Activated CD4-positive, alpha-beta T cell treated with anti-CD3 and anti-CD28 coated beads for 36 hours (primary cell): ENCODE data around the gene OR4D1. TPM values are rescaled to one million over a fixed set of nuclear protein-coding genes. Genes with fewer than 3 reads are reported as not detected.

Experiments
- ATAC-seq: fragments of 200-7000 bp; cut with Tn5 transposase; one replicate; pipeline ENCODE4 v1.10.0; 2021; ENCODE audit warnings: mild to moderate bottlenecking, moderate library complexity
- CTCF ChIA-PET: fragments of 350-600 bp; sonication (Branson Sonifier 250); formaldehyde crosslinking; loops from one replicate; lab custom pipeline; 2021; ENCODE audit warnings: antibody characterized with exemption; lab: Charles Lee
- POLR2A ChIA-PET: fragments of 350-600 bp; sonication (Branson Sonifier 250); formaldehyde crosslinking; loops from one replicate; lab custom pipeline; 2021; ENCODE audit warnings: antibody characterized with exemption, inconsistent platforms; lab: Charles Lee
- DNase-seq: peaks from one replicate; pipeline ENCODE4 v3.0.0-alpha.2; 2020
- H3K27ac Mint-ChIP-seq: one replicate; pipeline ENCODE4 v1.8.0; 2021; ENCODE audit warnings: mixed read lengths
- H3K27me3 Mint-ChIP-seq: one replicate; pipeline ENCODE4 v1.8.0; 2021; ENCODE audit warnings: mixed read lengths
- H3K36me3 Mint-ChIP-seq: one replicate; pipeline ENCODE4 v1.8.0; 2021; ENCODE audit warnings: low read depth, mixed read lengths
- H3K4me1 Mint-ChIP-seq: one replicate; pipeline ENCODE4 v1.8.0; 2021; ENCODE audit warnings: mixed read lengths
- H3K4me3 Mint-ChIP-seq: one replicate; pipeline ENCODE4 v1.8.0; 2021; ENCODE audit warnings: mild to moderate bottlenecking, moderate library complexity, mixed read lengths
- H3K9me3 Mint-ChIP-seq: one replicate; pipeline ENCODE4 v1.8.0; 2021; ENCODE audit warnings: low read depth, mixed read lengths
- intact Hi-C, 2 experiments: fragments of 100-400 bp; cut with DNase I in 1 of 2; cut with micrococcal nuclease in 1 of 2; formaldehyde crosslinking; loops; one replicate each; pipeline versions ENCODE4 v1.14.2 to v1.15.1; 2022 to 2024; cut with DNase I, micrococcal nuclease
- total RNA-seq, 2 experiments: library from RNA; stranded (reverse); gene quantifications; one replicate each; pipeline ENCODE4 v1.2.3, GENCODE V29; 2021

OR4D1 gene
- total RNA-seq, 2 experiments from 2014 or later, result 0.16 to 0.27 TPM

DNA sequence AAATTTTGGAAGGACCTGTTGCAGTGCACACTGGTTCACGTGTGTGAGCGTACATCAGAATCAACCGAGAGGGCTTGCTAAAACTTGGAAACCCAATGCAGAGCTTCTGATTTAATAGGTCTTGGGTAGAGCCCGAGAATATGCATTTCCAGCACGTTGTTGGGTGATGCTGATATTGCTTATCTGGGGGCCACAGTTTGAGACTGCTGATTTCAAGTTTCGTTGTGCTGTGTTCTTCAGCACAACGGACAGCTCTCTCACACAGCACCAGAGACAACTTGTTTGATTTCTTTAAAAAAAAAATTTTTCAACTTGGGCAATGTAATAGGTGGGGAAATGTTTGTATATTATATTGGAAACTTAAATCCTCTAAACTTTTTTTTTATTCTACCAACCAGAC is 28.0 kb downstream of the OR4D1 start:
- DNase-seq, result no peak
- no peaks in the 10 kb centered on the region for H3K27me3 Mint-ChIP-seq
- H3K36me3 Mint-ChIP-seq, result no peaks in the 10 kb centered on the region

DNA sequence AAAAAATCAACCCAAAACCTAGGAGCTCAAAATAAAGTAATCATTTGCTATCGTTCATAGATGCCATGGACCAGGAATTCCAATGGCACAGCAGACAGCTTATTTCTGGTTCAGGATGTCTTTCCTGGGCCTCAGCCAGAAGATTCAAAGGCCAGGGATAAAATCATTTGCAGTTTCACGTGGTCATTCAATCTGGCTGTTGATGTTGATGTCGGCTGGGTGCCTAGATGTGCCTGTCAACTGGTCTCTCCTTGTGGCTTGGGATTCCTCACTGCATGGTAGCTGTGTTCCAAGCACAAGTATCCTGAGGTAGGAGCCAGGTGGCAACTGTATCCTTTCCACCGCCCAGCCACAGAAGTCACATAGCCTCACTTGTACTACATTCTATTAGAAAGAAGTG is 33.6 kb downstream of the OR4D1 start:
- POLR2A ChIA-PET, result no interaction called here
- no peak overlapping the region for H3K4me3 Mint-ChIP-seq
- H3K4me1 Mint-ChIP-seq, result no peaks in the 10 kb centered on the region
- no peak for ATAC-seq
- CTCF ChIA-PET, result interaction anchor here (0.6 to 1.0 kb wide), 2 partner anchors 19 to 179 kb away, joined by 3 to 4 read pairs; no protein-coding TSS in a partner anchor
- no peaks in the 10 kb centered on the region for H3K9me3 Mint-ChIP-seq
- DNase-seq, result no peak
- intact Hi-C loops, result no loop called here
- H3K27ac Mint-ChIP-seq, result no peak overlapping the region
- no peaks in the 10 kb centered on the region for H3K36me3 Mint-ChIP-seq
- H3K27me3 Mint-ChIP-seq, result no peaks in the 10 kb centered on the region

More for the DNA sequence above, 28.0 kb downstream of the OR4D1 start:
- POLR2A ChIA-PET, result no interaction called here
- Mint-ChIP-seq H3K4me3 (no peak overlapping the region), H3K9me3 (no peaks in the 10 kb centered on the region), H3K4me1 (peaks cover 14% of the 10 kb centered on the region), H3K27ac (no peak overlapping the region)
- ATAC-seq, result no peak
- intact Hi-C loops, result no loop called here
- CTCF ChIA-PET, result interaction anchor here (0.6 kb wide), 1 partner anchor 53 kb away, joined by 4 read pairs; no protein-coding TSS in a partner anchor

DNA sequence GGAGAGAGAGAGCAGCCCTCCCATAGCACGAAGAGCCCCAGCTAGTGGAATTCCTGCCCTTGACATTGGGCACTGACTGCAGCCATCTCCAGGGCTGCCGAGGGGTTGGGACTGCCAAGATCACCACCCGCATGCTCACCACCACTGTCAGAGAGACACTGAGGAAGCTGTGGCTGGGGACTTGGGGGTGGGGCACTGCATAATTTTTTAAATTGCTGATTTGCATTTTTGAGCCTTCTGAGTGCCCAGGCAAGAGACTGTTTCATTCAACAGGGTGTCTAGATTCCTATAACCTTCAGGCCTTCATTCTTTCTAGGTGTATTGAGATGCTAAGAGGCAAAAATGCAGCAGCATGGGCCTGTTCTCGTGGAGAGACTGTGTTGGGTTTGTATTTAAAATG is 35.3 kb downstream of the OR4D1 start:
- Mint-ChIP-seq H3K27me3 (peaks cover 2% of the 10 kb centered on the region), H3K27ac (no peak overlapping the region), H3K4me1 (no peaks in the 10 kb centered on the region), H3K36me3 (no peaks in the 10 kb centered on the region), H3K4me3 (no peak overlapping the region), H3K9me3 (no peaks in the 10 kb centered on the region)
- no peak for ATAC-seq
- ChIA-PET POLR2A (no interaction called here), CTCF (no interaction called here)
- intact Hi-C loops, result no loop called here
- DNase-seq, result no peak

DNA sequence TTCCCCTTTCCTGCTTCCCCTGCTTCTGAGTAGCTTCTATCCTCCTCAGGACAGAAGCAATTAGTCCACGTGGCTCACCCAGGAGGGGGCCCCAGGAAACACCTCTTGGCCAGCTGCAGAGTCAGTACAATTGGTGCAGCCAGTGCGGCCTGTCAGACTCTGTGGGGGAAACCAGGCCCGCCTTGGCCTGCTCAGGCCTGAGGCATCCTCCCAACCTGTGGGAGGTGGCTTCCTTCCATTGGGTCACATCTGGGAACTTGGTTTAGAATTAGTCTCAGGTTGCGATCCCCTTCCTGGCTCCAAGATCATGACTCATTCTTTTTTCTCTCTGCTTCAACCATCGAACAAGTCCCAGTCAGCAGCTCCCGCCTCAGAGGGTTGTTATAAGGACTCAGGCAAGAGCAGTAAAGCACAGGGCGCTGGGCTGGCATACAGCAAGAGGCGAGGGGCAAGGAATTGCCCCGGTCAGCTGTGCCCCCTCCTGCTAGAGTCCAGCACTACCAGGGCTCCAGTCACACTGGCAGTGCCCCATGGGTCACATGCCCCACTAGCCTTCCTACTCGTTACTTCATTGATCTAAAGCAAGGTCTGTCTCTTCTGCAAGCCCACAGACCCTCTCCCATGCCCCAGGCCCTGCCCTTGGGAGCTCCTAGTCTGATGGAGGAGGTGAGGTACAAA is 36.3 kb downstream of the OR4D1 start:
- Mint-ChIP-seq H3K9me3 (no peaks in the 10 kb centered on the region), H3K36me3 (no peaks in the 10 kb centered on the region), H3K4me3 (no peak overlapping the region), H3K27me3 (peaks cover 2% of the 10 kb centered on the region), H3K27ac (no peak overlapping the region), H3K4me1 (no peaks in the 10 kb centered on the region)
- CTCF ChIA-PET, result interaction anchor here (1.1 kb wide), 1 partner anchor 15 kb away, joined by 3 read pairs; no protein-coding TSS in a partner anchor
- ATAC-seq (no peak), DNase-seq (no peak)
- POLR2A ChIA-PET, result no interaction called here
- intact Hi-C loops, result no loop called here

DNA sequence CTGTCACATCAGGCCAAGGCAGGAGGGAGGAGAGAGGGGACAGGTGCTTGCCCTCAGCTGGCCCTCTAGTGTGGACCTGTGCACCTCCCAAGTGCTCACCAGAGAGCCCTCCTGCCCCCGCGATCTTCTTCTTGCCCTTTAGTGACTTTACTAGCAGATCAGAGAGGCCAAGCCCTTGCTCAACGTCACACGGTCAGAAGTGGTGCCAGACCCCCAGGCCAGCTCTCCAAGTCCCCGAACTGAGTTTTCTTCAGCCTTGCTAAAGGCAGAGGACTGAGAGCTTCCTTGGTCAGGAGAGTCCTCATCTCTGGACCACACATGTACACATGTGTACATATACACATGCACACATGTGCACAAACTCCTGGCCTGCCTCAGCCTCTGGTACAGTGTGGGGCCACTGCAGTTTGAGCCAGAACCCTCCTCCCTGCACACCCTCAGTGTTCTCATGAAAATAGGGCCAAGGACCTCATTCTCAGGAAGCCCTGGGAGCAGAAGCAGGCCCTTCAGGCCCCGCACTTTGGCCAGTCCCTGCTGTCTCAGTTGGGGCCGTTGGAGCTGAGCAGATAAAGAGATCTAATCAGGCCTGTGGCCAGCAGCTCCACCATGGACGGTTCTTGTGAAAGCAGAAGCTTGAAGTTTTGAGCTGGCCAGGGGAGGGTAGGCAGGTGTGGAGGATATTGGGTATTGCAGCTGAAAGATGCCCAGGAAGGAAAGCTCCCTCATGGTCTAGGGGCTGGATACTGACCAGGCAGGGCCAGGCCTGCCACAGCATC is 37.0 kb downstream of the OR4D1 start:
- H3K27me3 Mint-ChIP-seq, result peaks cover 2% of the 10 kb centered on the region
- POLR2A ChIA-PET, result no interaction called here
- CTCF ChIA-PET, result interaction anchor here (1.1 to 1.2 kb wide), 4 partner anchors 13 to 53 kb away, joined by 3 to 4 read pairs (median 4); partner anchors contain the start of gene LPO
- H3K27ac Mint-ChIP-seq, result no peak overlapping the region
- no peak overlapping the region for H3K4me3 Mint-ChIP-seq
- H3K4me1 Mint-ChIP-seq, result no peaks in the 10 kb centered on the region
- no peaks in the 10 kb centered on the region for H3K9me3 Mint-ChIP-seq
- intact Hi-C loops, result no loop called here
- DNase-seq, result no peak
- ATAC-seq, result no peak
- H3K36me3 Mint-ChIP-seq, result no peaks in the 10 kb centered on the region

DNA sequence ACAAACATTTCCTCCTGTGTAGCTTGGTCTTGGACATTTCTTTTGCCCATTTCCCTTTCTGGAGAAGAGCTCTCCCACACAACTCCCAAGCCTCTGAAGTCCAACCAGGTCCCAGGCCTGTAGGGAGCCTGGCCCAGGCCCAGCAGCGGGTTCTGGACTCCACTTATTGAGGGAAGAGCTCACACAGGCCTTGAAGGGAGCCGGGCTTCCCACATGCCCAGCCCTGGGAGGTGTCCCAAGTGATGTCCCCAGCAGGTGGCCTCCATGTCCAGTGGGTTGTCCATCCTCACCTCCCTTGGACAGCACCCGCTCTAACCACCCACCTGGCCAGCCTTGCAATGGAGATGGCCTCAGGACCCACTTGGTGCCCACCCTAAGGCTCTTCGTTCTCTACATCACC is 38.4 kb downstream of the OR4D1 start:
- Mint-ChIP-seq H3K9me3 (no peaks in the 10 kb centered on the region), H3K4me3 (no peak overlapping the region), H3K27me3 (peaks cover 2% of the 10 kb centered on the region), H3K4me1 (no peaks in the 10 kb centered on the region), H3K36me3 (no peaks in the 10 kb centered on the region), H3K27ac (no peak overlapping the region)
- intact Hi-C loops, result no loop called here
- DNase-seq (no peak), ATAC-seq (no peak)
- CTCF ChIA-PET, result interaction anchor here (0.6 to 1.4 kb wide), 4 partner anchors 14 to 504 kb away, joined by 3 to 5 read pairs (median 4); no protein-coding TSS in a partner anchor
- POLR2A ChIA-PET, result no interaction called here

DNA sequence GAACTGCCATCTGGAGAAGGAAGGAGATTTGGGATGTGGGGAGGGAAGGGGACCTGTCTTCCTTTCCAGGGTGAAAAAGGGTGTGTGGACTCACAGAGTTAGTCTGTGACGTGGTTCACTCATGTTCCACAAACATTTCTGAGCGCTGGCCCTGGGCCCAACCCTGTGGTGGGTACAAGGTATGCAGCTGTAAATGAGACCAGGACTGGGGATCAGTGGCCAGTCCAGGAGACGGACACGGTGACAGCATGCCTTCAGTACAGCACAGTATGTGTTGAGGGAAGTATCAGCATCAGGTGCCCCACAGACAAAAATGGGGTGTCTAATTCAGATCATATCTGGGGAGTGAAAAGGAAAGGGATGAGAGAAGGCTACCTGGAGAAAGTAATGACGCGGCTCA is 38.9 kb downstream of the OR4D1 start:
- Mint-ChIP-seq H3K9me3 (no peaks in the 10 kb centered on the region), H3K27ac (no peak overlapping the region), H3K36me3 (no peaks in the 10 kb centered on the region), H3K27me3 (peaks cover 2% of the 10 kb centered on the region), H3K4me1 (no peaks in the 10 kb centered on the region), H3K4me3 (no peak overlapping the region)
- ATAC-seq (no peak), DNase-seq (no peak)
- POLR2A ChIA-PET, result no interaction called here
- intact Hi-C loops, result no loop called here
- CTCF ChIA-PET, result interaction anchor here (1.4 kb wide), 2 partner anchors 13 to 15 kb away, joined by 3 to 5 read pairs; no protein-coding TSS in a partner anchor

DNA sequence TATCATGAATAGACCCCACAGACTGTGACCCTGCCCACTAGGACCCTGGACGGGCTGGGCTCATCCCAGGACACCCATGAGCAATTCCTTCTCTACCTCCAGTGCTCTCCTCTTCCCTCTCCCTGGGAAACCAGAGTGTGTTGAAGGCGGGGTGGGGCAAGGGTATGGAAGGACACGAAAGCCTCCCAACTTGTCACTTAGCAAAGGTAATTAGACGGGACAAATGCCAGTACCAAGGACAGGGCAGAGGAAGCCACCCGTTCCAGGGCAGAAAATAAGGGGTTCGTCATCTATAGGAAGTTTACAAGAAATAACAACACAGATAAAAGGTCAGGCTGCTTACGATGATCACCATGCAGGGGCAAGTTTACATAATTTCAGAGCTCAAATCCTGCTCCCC is 39.5 kb downstream of the OR4D1 start:
- no peak overlapping the region for H3K4me3 Mint-ChIP-seq
- no peaks in the 10 kb centered on the region for H3K4me1 Mint-ChIP-seq
- intact Hi-C loops, result no loop called here
- H3K27ac Mint-ChIP-seq, result no peak overlapping the region
- ChIA-PET POLR2A (no interaction called here), CTCF (interaction anchor here (1.4 kb wide), 1 partner anchor 15 kb away, joined by 3 read pairs; no protein-coding TSS in a partner anchor)
- H3K27me3 Mint-ChIP-seq, result peaks cover 2% of the 10 kb centered on the region
- ATAC-seq, result no peak
- H3K9me3 Mint-ChIP-seq, result no peaks in the 10 kb centered on the region
- H3K36me3 Mint-ChIP-seq, result no peaks in the 10 kb centered on the region
- DNase-seq, result no peak

DNA sequence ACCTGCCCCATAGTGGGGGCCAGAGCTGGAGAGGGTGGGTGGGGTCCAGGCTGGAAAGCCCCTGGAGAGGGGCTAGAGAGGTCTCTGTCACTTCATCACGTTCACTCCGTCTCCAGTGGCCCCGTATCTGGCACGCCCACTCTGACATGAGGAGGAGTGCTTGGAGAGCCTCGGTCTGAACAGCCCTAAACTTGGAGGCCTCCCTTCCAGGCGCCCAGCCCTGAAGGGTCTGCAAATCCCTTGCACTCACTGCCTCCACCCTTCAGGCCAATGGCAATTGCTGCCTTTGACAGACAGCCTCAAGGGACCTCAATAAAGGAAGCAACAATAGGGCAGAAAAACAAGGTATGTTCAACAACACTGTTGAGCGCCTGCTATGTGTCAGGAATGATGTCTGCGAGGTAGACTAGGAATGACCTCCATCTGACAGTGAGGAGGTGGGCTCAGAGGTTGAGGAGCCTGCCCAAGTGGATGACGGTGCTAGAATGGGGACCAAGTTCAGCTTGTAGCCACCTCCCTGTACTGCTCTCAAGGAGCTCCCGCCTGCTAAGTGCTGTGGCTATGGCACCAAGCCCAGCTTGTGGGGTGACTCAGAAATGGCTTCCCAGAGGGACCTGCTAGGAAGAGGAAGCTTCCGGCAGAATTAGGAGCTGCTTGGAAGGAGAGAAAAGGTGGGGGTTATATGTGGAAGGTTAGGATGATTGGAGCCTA is 41.4 kb downstream of the OR4D1 start:
- ATAC-seq (no peak), DNase-seq (no peak)
- Mint-ChIP-seq H3K36me3 (no peaks in the 10 kb centered on the region), H3K4me3 (no peak overlapping the region), H3K27ac (no peak overlapping the region), H3K4me1 (no peaks in the 10 kb centered on the region), H3K9me3 (no peaks in the 10 kb centered on the region), H3K27me3 (peaks cover 4% of the 10 kb centered on the region)
- ChIA-PET POLR2A (no interaction called here), CTCF (no interaction called here)
- intact Hi-C loops, result no loop called here

DNA sequence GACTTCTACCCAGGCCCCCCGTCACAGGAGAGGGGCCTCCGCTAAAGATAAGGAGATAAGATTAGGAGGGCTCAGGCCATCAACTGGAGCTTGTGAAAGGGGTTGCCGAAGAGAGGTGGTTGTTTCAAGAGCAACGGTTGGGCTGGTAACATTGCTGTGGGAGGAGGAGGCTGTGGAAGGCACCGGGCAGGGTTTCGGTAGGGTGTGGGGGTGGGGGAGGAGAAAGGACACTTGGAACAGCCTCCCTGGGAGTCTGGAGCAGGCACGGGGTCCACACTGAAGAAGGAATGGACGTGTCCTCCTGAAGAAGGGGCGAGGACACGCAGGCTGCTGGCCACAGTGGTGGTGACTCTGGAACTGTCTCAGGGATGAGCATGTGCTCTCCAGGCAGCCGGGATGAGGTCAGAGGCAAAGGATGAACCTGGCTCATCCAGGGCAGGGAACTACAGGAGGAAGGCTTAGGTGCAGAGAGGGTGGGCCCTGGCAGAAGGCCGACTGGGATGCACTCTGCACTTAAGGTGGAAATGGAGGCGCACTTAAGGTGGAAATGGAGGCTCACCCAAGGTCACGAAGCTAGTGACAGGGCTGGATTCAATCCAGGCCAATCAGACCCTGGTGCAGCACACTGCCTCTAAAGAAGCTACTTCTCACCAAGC is 43.2 kb downstream of the OR4D1 start:
- no peaks in the 10 kb centered on the region for H3K9me3 Mint-ChIP-seq
- no peak overlapping the region for H3K4me3 Mint-ChIP-seq
- H3K4me1 Mint-ChIP-seq, result no peaks in the 10 kb centered on the region
- peaks cover 5% of the 10 kb centered on the region for H3K27me3 Mint-ChIP-seq
- ChIA-PET CTCF (interaction anchor here (0.8 kb wide), 1 partner anchor 9 kb away, joined by 3 read pairs; no protein-coding TSS in a partner anchor), POLR2A (no interaction called here)
- H3K36me3 Mint-ChIP-seq, result no peaks in the 10 kb centered on the region
- DNase-seq (no peak), ATAC-seq (no peak)
- no peak overlapping the region for H3K27ac Mint-ChIP-seq
- intact Hi-C loops, result no loop called here

DNA sequence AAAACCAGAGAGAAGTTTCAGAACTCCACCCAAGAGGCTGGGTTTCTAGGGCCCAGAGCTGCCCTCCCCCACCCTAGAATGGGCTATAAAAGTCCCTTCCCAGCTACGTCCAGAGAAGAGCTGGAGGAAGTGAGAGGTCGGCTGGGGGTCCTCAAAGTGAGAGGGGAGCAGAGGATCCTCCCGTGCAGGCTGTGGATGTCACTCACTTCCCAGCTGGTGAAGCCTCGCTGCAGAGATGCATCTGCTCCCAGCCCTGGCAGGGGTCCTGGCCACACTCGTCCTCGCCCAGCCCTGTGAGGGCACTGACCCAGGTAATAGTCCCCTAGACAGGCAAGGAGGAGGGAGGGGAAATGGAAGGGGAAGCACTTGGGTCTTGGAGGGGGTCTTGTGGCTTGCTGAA is 44.4 kb downstream of the OR4D1 start, which contains the start of gene EPX:
Gene EPX (plus strand): TSS at position 115 of the 400 bp plus-strand sequence. CDS start 121 bp downstream, at position 236.
- no peaks in the 10 kb centered on the region for H3K9me3 Mint-ChIP-seq
- H3K4me3 Mint-ChIP-seq, result no peak within 1 kb of the TSS
- ATAC-seq, result no peak

More for the DNA sequence above, 44.4 kb downstream of the OR4D1 start, which contains the start of gene EPX:
- DNase-seq, result no peak
- Mint-ChIP-seq H3K27ac (no peak within 1 kb of the TSS), H3K4me1 (no peaks in the 10 kb centered on the region), H3K36me3 (no peaks in the 10 kb centered on the region), H3K27me3 (peaks cover 5% of the 10 kb centered on the region)
- intact Hi-C loops, result no loop called here
- CTCF ChIA-PET, result no interaction called here
- POLR2A ChIA-PET, result no interaction called here
